Cardiac septum (tissue), 1 donor: ENCODE results near the gene EMC10. TPM values are rescaled to one million over a fixed set of nuclear protein-coding genes. Genes with fewer than 3 reads are reported as not detected.
"Not testable (repeated sequence)": the region's sequence is repeated elsewhere in the genome, so short reads cannot be mapped to it uniquely, and the experiment has no call there.

Experiments used
- DNase-seq: peaks from one replicate; pipeline ENCODE4 v3.0.0-alpha.2; 2020; ENCODE audit warnings: low spot score
- intact Hi-C: fragments of 100-400 bp; cut with DNase I; formaldehyde crosslinking; loops from one replicate; pipeline ENCODE4 v1.14.0; 2022
- long read RNA-seq: library from polyadenylated mRNA; unstranded; transcript quantifications from one replicate; pipeline ENCODE4 v2.0.0, GENCODE V29; 2021
- total RNA-seq: library from RNA; stranded (reverse); fragmentation: NEBNext Ultra II Directional; extraction: Animal tissue kit (Norgen Biotek cat#: 25700); gene quantifications from one replicate; pipeline ENCODE4 v1.2.1, GENCODE V29; 2021
- donor health status: DM: no; HTN: no; CAD: no.

The EMC10 gene
- 106 TPM for total RNA-seq
- long read RNA-seq, full-length matches to known transcripts = 13 of 150 reads
- long read RNA-seq, partial matches to known transcripts = 2 of 150 reads
- long read RNA-seq, other reads (novel, unspliced or antisense) = 135 of 150 reads

DNA sequence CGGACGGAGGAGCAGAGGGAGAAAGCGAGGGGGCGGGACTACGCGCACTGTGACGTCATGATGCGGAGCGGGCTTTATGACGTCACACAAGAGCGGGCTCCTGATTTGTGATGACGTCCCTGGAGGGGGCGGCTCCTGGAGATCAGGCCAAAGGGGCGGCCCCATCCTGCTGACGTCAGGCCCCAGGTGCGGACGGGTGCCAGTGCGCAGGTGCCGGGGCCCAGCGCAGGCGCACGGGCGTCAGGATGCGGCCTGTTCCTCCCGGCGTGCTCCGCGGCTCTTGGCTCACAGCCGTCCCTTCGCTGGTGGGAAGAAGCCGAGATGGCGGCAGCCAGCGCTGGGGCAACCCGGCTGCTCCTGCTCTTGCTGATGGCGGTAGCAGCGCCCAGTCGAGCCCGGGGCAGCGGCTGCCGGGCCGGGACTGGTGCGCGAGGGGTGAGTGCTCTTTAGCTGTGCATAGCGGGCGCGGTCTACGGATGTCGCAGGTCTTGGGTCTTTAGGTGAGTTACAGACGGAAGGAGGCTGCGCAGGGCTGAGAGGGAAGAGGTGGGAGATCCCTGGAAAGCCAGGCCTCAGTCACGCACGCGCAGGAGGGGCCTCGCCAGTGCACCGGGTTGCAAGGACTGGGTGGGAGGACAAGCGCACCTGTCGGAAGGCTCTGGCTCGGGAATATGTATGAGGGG is at the start of gene EMC10, which contains the start of gene GARIN5A:
Gene EMC10, plus strand, starts transcription at position 284 of the 683 bp plus-strand sequence. Its CDS starts 38 bp downstream, at position 322.
Gene GARIN5A, minus strand, starts transcription at position 625 of the 683 bp plus-strand sequence. Its CDS starts 460 bp downstream, at position 165.
- intact Hi-C loops = loop anchor here (2.0 to 5.0 kb wide), 2 partner anchors 34 to 99 kb away; partner anchors contain the start of genes JOSD2 and NR1H2

DNA sequence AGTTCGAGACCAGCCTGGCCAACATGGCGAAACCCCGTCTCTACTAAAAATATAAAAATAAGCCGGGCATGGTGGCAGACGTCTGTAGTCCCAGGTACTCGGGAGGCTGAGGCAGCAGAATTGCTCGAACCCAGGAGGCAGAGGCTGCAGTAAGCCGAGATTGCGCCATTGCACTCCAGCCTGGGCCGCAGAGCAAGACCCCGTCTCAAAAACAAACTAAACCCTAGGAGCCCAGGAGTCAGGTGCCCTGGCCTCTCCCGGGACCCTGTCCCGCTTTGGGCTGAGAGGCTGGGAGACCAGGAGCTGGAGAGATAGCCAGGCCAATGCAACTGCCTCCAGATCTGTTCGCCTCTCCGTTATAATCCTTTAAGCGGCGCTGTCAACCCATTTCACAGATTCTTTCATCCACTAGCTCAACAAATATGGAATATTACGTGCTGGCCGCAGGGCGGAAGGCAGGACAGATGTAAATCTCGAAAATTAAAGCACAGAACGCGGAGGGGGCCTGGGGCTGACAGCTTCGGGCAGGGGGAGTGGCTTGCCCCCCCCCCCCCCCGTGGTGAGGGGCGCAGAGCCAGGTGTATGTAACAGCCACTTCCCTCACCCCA is 48.9 kb upstream of the EMC10 start:
- intact Hi-C loops = no loop called here
- DNase-seq = no peak

More for the DNA sequence above, at the start of gene EMC10, which contains the start of gene GARIN5A:
- DNase-seq = peak; percentile 91

DNA sequence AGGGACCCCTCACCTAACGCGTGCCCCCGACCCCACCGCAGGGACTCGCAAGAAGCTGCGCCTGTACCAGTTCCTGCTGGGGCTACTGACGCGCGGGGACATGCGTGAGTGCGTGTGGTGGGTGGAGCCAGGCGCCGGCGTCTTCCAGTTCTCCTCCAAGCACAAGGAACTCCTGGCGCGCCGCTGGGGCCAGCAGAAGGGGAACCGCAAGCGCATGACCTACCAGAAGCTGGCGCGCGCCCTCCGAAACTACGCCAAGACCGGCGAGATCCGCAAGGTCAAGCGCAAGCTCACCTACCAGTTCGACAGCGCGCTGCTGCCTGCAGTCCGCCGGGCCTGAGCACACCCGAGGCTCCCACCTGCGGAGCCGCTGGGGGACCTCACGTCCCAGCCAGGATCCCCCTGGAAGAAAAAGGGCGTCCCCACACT is 48.3 kb upstream of the EMC10 start:
- intact Hi-C loops = no loop called here
- DNase-seq = peak; percentile 91

DNA sequence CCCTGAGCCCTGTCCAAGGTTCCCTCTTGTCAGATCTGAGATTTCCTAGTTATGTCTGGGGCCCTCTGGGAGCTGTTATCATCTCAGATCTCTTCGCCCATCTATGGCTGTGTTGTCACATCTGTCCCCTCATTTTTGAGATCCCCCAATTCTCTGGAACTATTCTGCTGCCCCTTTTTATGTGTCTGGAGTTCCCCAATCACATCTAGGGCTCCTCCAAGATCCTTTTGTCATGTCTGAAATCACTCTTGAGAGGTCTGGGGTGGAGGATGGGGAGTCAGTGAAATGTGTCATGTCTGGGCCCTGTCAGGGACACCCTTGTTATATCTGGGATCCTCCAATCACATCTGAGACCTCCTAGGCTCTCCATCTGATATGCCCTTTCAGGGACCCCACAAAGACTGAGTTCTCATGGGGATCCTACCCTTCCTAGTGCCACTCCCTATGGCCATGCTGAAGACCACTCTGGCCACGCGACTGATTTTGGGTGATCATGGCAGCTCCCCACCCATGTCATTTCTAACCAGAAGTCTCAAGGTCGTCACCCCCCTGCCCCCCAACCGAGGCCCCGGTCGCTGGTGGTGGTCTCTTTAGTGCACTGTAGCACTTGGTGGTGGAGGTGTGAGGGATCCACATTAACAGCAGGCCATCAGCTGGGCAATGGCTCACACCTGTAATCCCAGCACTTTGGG is 47.4 kb upstream of the EMC10 start:
- intact Hi-C loops = no loop called here
- DNase-seq = no peak

DNA sequence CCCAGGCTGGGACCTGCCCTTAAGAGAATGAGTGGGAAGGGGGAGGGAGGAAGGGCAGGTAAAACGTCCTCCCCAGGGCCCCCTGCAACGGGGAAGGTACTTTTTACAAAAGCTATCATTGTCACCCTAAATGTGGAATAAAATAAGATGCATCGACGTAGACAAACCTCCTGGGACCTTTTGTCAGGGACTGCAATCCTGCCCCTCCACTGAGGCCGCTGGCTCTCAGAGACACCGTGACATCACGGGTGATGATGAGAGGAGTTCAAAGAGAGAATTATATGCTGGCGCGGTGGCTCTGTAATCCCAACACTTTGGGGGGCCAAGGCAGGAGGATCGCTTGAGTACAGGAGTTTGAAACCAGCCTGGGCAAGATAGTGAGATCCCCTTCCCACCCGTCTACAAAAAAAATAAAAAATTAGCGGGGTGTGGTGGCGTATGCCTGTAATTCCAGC is 45.4 kb upstream of the EMC10 start:
- intact Hi-C loops = no loop called here

DNA sequence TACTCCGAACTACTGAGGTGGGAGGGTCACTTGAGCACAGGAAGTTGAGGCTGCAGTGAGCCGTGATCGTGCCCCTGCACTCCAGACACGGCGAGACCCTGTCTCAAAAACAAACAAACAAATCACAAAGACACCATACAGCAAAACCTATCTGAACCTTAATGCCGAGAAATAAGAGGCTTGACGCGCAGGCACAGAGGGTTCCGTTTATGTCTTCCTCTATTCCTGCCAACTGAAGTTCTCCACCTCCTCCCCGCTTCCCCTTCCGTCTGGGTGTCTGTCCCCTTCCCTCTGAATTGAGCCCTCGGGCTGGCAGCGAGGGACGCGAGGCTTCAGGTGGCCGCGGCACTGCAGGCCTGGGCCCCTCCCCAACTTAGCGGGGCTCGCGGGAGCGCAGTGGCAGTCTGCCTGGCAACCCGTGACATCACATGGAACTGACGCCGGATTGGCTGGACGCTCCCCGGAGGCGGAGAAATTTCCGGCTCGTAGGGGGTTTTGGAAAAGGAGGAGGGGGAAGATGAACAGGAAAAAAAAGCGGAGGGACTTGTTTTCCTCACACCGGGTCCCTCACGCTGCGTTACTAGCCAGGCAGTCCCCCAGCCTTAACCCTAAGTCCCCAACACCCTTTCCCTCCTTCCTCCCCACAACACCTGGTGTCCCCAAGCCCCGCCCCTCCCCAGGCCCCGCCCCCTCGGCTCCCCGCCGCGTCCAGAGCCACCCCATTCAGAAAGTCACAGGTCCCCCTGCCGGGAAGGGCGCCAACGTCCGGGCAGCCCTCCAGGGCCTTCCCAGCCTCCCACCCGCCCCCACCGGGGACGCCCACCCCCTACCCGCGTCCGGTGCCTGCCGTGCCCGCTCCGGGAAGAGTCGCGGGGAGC is 44.7 kb upstream of the EMC10 start:
- DNase-seq = peak; percentile 94

More for the DNA sequence above, 45.4 kb upstream of the EMC10 start:
- DNase-seq = no peak

DNA sequence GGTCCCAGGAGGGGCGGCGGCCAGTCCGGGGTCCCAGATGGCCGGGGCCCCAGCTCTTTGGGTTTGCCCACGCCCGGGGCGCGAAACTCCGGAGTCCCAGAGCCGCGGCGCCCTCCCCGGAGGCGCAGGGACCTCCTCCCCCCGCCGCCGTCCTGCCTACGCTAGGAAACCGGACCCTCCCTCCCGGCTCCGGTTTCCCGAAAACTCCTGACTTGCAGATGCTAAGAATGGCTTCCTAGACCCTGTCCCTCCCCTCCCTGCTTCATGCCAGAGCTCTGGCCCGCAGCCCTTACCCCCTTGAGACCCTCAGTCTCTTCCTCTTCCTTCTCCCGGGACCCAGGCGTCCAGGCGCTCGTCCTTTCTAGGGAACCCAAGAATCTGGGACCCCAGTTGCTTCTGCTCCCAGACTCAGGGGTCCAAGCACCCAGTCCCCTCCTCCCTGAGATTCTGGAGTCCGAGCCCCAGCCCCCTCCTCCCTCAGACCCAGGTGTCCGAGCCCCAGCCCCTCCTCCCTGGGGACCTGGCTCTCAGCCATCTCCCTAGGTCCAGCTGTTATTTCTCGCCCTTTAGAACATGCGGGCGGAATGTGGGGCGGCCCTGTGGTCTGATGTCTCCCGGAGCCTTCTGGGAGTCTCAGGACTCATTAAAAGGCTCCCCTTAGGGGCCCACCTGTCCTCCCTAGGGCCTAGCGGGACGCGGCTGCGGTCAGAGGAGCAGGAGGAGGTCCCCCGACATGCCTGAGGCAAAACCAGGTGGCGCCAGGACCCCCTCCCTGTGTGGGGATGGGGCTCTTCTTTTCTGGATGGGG is 43.9 kb upstream of the EMC10 start, which contains the start of gene MYBPC2:
Gene MYBPC2, plus strand, starts transcription at position 672 of the 808 bp plus-strand sequence. Its CDS starts 62 bp downstream, at position 734.
- intact Hi-C loops = no loop called here
- DNase-seq = no peak

More for the DNA sequence above, 44.7 kb upstream of the EMC10 start:
- intact Hi-C loops = no loop called here

DNA sequence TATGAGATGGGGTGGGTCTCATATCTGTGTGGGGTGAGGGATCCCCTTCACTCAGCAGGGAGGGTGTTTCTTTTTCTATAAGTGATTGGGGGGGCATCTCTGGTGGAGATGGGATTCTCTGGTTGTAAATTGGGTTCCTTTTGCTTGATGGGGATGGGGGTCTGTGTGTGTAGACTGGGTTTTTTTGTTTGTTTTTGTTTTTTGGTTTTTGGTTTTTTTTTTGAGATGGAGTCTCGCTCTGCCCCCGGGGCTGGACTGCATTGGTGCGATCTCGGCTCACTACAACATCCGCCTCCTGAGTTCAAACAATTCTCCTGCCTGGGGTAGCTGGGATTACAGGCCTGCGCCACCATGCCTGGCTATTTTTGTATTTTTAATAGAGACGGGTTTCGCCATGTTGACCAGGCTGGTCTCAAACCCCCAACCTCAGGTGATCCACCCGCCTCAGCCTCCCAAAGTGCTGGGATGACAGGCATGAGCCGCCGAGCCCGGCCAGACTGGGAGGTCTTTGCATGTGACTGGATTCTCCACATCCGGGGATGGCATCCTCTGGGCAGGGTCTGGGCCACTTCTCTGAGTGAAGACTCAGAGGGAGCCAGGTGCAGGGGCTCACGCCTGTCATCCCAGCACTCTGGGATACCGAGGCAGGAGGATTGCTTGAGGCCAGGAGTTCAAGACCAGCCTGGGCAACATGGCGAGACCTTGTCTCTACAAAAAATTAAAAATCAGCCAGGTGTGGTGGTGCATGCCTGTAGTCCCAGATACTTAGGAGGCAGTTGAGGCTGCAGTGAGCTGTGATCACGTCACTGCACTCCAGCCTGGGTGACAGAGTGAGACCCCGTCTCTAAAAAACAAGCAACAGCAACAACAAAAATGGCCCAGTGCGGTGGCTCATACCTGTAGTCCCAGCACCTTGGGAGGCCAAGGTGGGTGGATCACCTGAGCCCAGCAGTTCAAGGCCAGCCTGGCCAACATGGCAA is 42.8 kb upstream of the EMC10 start:
- no peak for DNase-seq
- intact Hi-C loops = no loop called here

DNA sequence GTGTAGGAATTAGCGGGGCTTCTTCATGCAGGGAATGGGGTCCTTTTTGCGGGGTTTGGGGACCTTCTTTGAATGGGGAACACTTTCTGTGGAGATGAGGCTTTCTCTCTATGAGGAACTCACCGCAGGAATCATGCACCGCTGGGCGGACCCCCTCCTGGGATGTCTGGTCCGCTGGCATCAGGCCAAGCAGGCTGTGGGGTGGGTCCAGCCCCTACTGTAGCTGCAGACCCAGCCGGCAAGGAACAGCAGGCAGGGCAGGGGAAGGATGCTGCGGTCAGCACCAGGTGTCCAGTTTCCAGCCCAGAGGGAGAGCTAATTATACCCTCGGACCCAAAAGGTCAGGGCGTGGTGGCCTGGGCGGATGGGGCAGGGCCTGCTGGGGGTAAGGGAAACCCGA is 41.8 kb upstream of the EMC10 start:
- intact Hi-C loops = no loop called here
- DNase-seq = no peak

DNA sequence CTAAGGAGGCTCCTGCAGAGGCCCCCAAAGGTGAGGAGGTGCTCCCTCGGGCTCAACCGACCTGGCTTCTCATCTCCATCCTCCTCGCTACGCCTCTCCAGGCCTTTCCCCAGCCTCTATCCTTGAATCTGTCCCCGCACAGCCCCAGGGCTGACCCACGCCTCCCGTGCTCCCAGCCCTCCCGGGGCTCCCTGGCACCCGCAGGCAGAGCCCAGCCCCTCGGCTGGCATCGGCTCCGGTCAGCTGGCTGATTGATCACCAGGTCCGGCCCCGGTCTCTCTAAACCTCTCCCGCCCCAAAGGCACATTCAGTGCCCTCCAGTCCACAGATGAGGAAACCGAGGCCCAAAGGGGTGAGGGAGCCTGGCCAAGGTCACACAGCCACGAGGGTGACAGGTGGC is 41.1 kb upstream of the EMC10 start:
- intact Hi-C loops = no loop called here
- DNase-seq = no peak

DNA sequence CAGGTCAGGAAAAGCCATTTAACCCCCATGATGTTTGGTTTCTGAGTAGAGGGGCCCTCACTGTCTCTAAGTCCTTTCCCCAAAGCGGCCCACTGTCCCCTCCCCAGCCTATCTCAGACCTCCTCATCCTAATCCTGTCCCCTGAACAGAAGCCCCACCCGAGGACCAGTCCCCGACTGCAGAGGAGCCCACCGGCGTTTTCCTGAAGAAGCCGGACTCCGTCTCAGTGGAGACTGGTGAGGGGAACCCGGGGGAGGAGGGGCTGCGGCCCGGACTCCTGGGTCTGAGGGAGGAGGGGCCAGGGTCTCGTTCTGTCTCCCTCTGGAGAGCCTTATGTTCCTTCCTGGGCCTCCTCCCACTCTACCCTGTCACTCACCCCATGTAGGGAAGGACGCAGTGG is 40.7 kb upstream of the EMC10 start:
- intact Hi-C loops = no loop called here
- no peak for DNase-seq

DNA sequence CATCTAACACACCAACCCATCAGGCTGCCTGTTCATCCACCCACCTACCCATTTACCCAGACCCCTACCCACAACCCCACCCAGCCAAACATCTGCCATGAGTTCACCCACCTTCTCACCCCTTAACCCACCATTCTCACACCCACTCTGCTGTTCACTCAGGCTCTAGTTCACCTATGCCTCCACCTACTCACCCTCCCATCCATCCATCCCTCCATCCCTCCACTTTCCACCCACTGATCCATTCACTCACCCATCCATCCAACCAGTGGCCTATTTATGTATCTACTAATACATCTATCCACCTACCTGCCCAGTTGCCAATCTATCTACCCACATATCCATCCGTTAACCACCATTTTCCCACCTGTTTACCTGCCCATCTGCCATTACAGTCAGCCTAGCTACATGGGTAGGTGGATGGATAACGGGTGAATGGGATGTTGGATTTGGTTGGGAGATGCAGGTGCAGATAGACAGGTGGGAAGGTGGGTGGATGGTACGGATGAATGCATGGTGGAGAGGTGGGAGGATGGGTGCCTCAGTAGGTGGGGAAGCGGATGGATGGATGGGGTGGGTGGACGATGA is 38.4 kb upstream of the EMC10 start:
- no peak for DNase-seq
- intact Hi-C loops = no loop called here

DNA sequence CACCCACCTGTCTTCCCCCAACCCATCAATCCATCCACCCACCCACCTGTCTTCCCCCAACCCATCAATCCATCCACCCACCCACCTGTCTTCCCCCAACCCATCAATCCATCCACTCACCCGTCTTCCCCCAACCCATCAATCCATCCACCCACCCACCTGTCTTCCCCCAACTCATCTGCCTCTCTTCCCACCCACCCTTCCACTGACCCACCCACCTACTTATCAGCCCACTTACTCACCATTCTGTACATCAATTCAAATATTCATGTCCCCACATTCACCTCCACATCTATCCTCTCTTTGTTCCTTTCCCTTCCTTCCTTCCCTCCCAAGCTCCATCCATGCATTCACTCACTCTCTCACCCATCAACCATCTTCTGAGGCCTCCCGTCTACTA is 37.2 kb upstream of the EMC10 start:
- DNase-seq, intact Hi-C loops: not testable (repeated sequence)

DNA sequence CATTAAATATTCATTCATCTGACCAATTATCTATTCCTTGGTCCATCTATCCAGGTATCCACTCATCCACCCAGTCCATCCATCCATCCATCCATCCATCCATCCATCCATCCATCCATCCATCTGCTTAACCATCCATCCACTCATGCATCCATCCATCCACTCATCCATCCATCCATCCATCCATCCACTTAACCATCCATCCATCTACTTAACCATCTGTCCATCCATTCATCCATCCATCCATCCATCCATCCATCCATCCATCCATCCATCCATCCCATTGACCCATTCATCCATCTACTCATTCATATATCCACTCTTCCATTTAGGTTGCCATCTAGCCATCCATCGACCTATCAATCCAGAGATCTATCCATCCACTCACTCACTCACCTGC is 32.2 kb upstream of the EMC10 start:
- no peak for DNase-seq
- intact Hi-C loops = no loop called here

DNA sequence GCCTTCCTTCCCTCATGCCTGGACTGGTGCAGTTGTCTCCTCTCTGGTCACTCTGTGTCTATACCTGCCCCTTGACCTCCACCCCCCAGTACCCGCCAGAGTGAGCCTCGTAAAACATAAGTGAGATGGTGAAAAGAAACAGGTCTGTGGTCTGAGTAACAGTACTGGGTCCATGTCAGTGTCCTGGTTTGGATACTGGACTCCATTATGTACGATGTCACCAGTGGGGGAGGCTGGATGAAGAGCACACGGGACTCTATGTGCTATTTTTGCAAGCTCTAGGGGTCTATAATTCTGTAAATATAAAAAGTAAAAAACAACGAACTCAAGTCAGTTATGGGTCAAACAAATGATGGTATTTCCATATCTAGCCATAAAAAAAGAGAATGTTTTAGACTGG is 29.3 kb upstream of the EMC10 start:
- intact Hi-C loops = no loop called here
- no peak for DNase-seq

DNA sequence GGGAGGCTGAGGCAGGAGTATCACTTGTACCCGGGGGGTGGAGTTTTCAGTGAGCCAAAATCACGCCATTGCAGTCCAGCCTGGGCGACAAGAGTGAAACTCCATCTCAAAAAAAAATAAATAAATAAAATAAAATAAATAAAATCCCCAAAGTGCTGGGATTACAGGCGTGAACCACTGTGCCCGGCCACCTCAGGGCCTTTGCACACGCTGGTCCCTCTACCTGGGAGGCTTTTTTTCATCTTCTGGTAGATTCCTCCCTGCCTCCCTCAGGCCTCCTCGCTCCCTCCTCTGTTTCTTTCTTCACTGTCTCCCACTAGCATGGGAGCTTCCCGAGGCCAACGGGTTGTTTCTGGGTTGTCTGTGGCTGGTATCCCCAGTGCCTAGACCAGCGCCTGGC is 28.6 kb upstream of the EMC10 start:
- intact Hi-C loops = no loop called here
- DNase-seq = no peak
